Right atrium auricular region (tissue), 2 donors: ENCODE results near the gene DOK7. TPM values are rescaled to one million over a fixed set of nuclear protein-coding genes. Genes with fewer than 3 reads are reported as not detected.
"Not testable (repeated sequence)": the region's sequence is repeated elsewhere in the genome, so short reads cannot be mapped to it uniquely, and the experiment has no call there.

Experiments
- DNase-seq: peaks from one replicate; pipeline ENCODE4 v3.0.0-alpha.2; 2019; ENCODE audit warnings: low spot score
- H3K27ac ChIP-seq, 2 donors: fragments of 200-600 bp; sonication (generic); 1 replicate in 1 of 2; 2 replicates in 1 of 2; pipeline ENCODE4 v1.5.1; 2016 to 2019
- H3K27me3 ChIP-seq, 2 donors: fragments of 200-600 bp; sonication (generic); one replicate each; pipeline versions ENCODE4 v1.5.1 to v1.6.0; 2017 to 2019
- H3K36me3 ChIP-seq: fragments of 200-600 bp; sonication (generic); one replicate; pipeline ENCODE4 v1.5.1; 2016
- H3K4me1 ChIP-seq, 2 donors: fragments of 200-600 bp; sonication (generic); one replicate each; pipeline versions ENCODE4 v1.5.1 to v1.6.0; 2017 to 2019
- H3K4me3 ChIP-seq, 2 donors: fragments of 200-600 bp; sonication (generic); 1 replicate in 1 of 2; 2 replicates in 1 of 2; pipeline ENCODE4 v1.5.1; 2017 to 2019; ENCODE audit warnings: mild to moderate bottlenecking in 1 of 2, moderate library complexity in 1 of 2
- H3K9me3 ChIP-seq, 2 donors: fragments of 200-600 bp; sonication (generic); one replicate each; pipeline ENCODE4 v1.5.1; 2019
- CTCF ChIP-seq, 2 donors: fragments of 200-600 bp; sonication (generic); IDR thresholded peaks; one replicate each; pipeline ENCODE4 v1.5.1; 2019; ENCODE audit warnings: antibody characterized with exemption in 2 of 2
- total RNA-seq, 2 donors: library from RNA; depleted of rRNA; stranded (reverse); fragments of >200 nt; gene quantifications; one replicate each; pipeline ENCODE4 v1.1.0, GENCODE V29; 2016

The DOK7 gene
- total RNA-seq, 2 donors from 2014 or later = 31.0 to 68.9 TPM

GRCh38 chr4:3508542-3508941 lies 45.4 kb downstream of the DOK7 start:
- Histone ChIP-seq H3K4me1 (peaks cover 0 to under 1% of the 10 kb centered on the region in 2 donors), H3K36me3 (peaks cover 83% of the 10 kb centered on the region), H3K27ac (no peak overlapping the region), H3K4me3 (no peak overlapping the region), H3K27me3 (no peaks in the 10 kb centered on the region), H3K9me3 (no peaks in the 10 kb centered on the region)
- DNase-seq = no peak
- no peak for TF ChIP-seq CTCF (IDR thresholded peaks at IDR 0.05)

GRCh38 chr4:3510481-3510880 lies 47.4 kb downstream of the DOK7 start:
- H3K4me1 ChIP-seq = no peaks in the 10 kb centered on the region
- H3K4me3 ChIP-seq = no peak overlapping the region
- H3K27me3 ChIP-seq = no peaks in the 10 kb centered on the region
- H3K36me3 ChIP-seq = peaks cover 91% of the 10 kb centered on the region
- TF ChIP-seq CTCF (IDR thresholded peaks at IDR 0.05) = no peak
- H3K9me3 ChIP-seq = no peaks in the 10 kb centered on the region
- DNase-seq = no peak
- no peak overlapping the region for H3K27ac ChIP-seq

- no peaks in the 10 kb centered on the region for H3K27me3 ChIP-seq
- TF ChIP-seq CTCF (IDR thresholded peaks at IDR 0.05) = no peak
- no peak for DNase-seq
- peaks cover 92% of the 10 kb centered on the region for H3K36me3 ChIP-seq
- H3K9me3 ChIP-seq = no peaks in the 10 kb centered on the region
- no peaks in the 10 kb centered on the region for H3K4me1 ChIP-seq
- H3K27ac ChIP-seq = no peak overlapping the region
- no peak overlapping the region for H3K4me3 ChIP-seq
Observed at GRCh38 chr4:3511187-3511586, 48.1 kb downstream of the DOK7 start.

GRCh38 chr4:3511601-3512000 lies 48.5 kb downstream of the DOK7 start:
- H3K27me3 ChIP-seq, H3K4me1 ChIP-seq, H3K4me3 ChIP-seq, H3K27ac ChIP-seq, DNase-seq, H3K9me3 ChIP-seq: not testable (repeated sequence)
- H3K36me3 ChIP-seq = peaks cover 92% of the 10 kb centered on the region

- H3K27ac ChIP-seq = no peak overlapping the region
- H3K4me3 ChIP-seq = no peak overlapping the region
- no peaks in the 10 kb centered on the region for H3K9me3 ChIP-seq
- H3K27me3 ChIP-seq = no peaks in the 10 kb centered on the region
- DNase-seq = no peak
- TF ChIP-seq CTCF (IDR thresholded peaks at IDR 0.05) = no peak
- H3K36me3 ChIP-seq = peaks cover 92% of the 10 kb centered on the region
- no peaks in the 10 kb centered on the region for H3K4me1 ChIP-seq
Observed at GRCh38 chr4:3512279-3512678, 49.2 kb downstream of the DOK7 start.

GRCh38 chr4:3512719-3513118 lies 49.6 kb downstream of the DOK7 start:
- H3K27ac ChIP-seq = no peak overlapping the region

More at GRCh38 chr4:3512719-3513118, 49.6 kb downstream of the DOK7 start:
- no peak for DNase-seq
- no peaks in the 10 kb centered on the region for H3K27me3 ChIP-seq
- no peak overlapping the region for H3K4me3 ChIP-seq
- H3K4me1 ChIP-seq = no peaks in the 10 kb centered on the region
- no peaks in the 10 kb centered on the region for H3K9me3 ChIP-seq
- TF ChIP-seq CTCF (IDR thresholded peaks at IDR 0.05) = no peak
- peaks cover 92% of the 10 kb centered on the region for H3K36me3 ChIP-seq
